GM23338 (cell line): ENCODE measurements around the gene NUB1. TPM values are rescaled to one million over a fixed set of nuclear protein-coding genes. Genes with fewer than 3 reads are reported as not detected.

Source experiments
- ATAC-seq: fragments of 200-7000 bp; cut with Tn5 transposase; 3 replicates; pipeline ENCODE4 v1.9.1; 2020
- DNase-seq: peaks from one replicate; pipeline ENCODE4 v3.0.0-alpha.2; 2015; ENCODE audit warnings: low spot score
- H2AFZ ChIP-seq: fragments of 200-600 bp; sonication (generic); 2 replicates; pipeline ENCODE4 v1.8.0; 2016; ENCODE audit warnings: antibody characterized with exemption, mild to moderate bottlenecking, moderate library complexity
- H3F3A ChIP-seq: fragments of 200-600 bp; sonication (generic); replicated peaks from 2 replicates; pipeline ENCODE4 v1.8.0; 2017; ENCODE audit warnings: antibody characterized with exemption, mixed run types, low read depth
- H3K27ac ChIP-seq: fragments of 200-600 bp; sonication (generic); 2 replicates; pipeline ENCODE4 v1.6.1; 2016; ENCODE audit warnings: low read depth
- H3K27me3 ChIP-seq: fragments of 200-600 bp; sonication (generic); 2 replicates; pipeline ENCODE4 v1.8.0; 2016; ENCODE audit warnings: mild to moderate bottlenecking, mixed run types, moderate library complexity; ENCODE audit not compliant: insufficient read depth
- H3K36me3 ChIP-seq: fragments of 200-600 bp; sonication (generic); 2 replicates; pipeline ENCODE4 v1.8.0; 2016; ENCODE audit warnings: mild to moderate bottlenecking; ENCODE audit not compliant: insufficient read depth
- H3K4me1 ChIP-seq: fragments of 200-600 bp; sonication (generic); 2 replicates; pipeline ENCODE4 v1.8.0; 2016; ENCODE audit warnings: mild to moderate bottlenecking, moderate library complexity; ENCODE audit not compliant: insufficient read depth
- H3K4me2 ChIP-seq: fragments of 200-600 bp; sonication (generic); 2 replicates; pipeline ENCODE4 v1.7.1; 2017; ENCODE audit warnings: mixed run types
- H3K4me3 ChIP-seq: fragments of 200-600 bp; sonication (generic); 2 replicates; pipeline ENCODE4 v1.6.1; 2016; ENCODE audit warnings: mixed run types
- H3K79me2 ChIP-seq: fragments of 200-600 bp; sonication (generic); replicated peaks from 2 replicates; pipeline ENCODE4 v1.8.0; 2017; ENCODE audit warnings: mild to moderate bottlenecking; ENCODE audit not compliant: insufficient read depth
- H3K9me2 ChIP-seq: fragments of 200-600 bp; sonication (generic); 2 replicates; pipeline ENCODE4 v1.8.0; 2017; ENCODE audit not compliant: insufficient read depth
- H4K20me1 ChIP-seq: fragments of 200-600 bp; sonication (generic); replicated peaks from 2 replicates; pipeline ENCODE4 v1.8.0; 2017; ENCODE audit warnings: mild to moderate bottlenecking; ENCODE audit not compliant: insufficient read depth
- H3K27ac Mint-ChIP-seq: 2 replicates; pipeline ENCODE4 v1.8.0; 2020; ENCODE audit warnings: inconsistent platforms, mild to moderate bottlenecking, moderate library complexity, mixed read lengths
- H3K27me3 Mint-ChIP-seq: 3 replicates; pipeline ENCODE4 v1.8.0; 2022; ENCODE audit warnings: low read depth, mild to moderate bottlenecking, moderate library complexity, mixed read lengths, inconsistent platforms; ENCODE audit not compliant: insufficient read depth, poor library complexity
- H3K36me3 Mint-ChIP-seq: 3 replicates; pipeline ENCODE4 v1.8.0; 2021; ENCODE audit warnings: low read depth, mild to moderate bottlenecking, inconsistent platforms, moderate library complexity, mixed read lengths
- H3K4me1 Mint-ChIP-seq: 3 replicates; pipeline ENCODE4 v1.8.0; 2020; ENCODE audit warnings: mild to moderate bottlenecking, inconsistent platforms, mixed read lengths
- H3K4me3 Mint-ChIP-seq: 3 replicates; pipeline ENCODE4 v1.8.0; 2021; ENCODE audit warnings: moderate library complexity, mild to moderate bottlenecking, inconsistent platforms, mixed read lengths
- H3K9me3 Mint-ChIP-seq: 3 replicates; pipeline ENCODE4 v1.8.0; 2020; ENCODE audit warnings: moderate library complexity, mild to moderate bottlenecking, inconsistent platforms, mixed read lengths
- CREB1 ChIP-seq: fragments of 250-450 bp; sonication (Bioruptor Pico); IDR thresholded peaks from 2 replicates; pipeline ENCODE4 v1.5.0; 2020; ENCODE audit warnings: low read depth, mild to moderate bottlenecking, moderate library complexity
- CTCF ChIP-seq, 2 experiments: fragments of 200-600 bp in 1 of 2; sonication (generic) in 1 of 2; conservative IDR thresholded peaks; 2 replicates each; pipeline versions ENCODE4 v1.5.1 to v1.6.1; 2016 to 2017; ENCODE audit warnings: antibody characterized with exemption in 2 of 2, low read depth in 2 of 2, mild to moderate bottlenecking in 2 of 2, moderate library complexity in 1 of 2
- ETS1 ChIP-seq: IDR thresholded peaks from 2 replicates; pipeline ENCODE4 v1.6.1; 2016; ENCODE audit warnings: antibody characterized with exemption
- EZH2 ChIP-seq: fragments of 200-600 bp; sonication (generic); IDR thresholded peaks from one replicate; pipeline ENCODE4 v1.8.0; 2017; ENCODE audit warnings: antibody characterized with exemption, mild to moderate bottlenecking, low read depth; ENCODE audit not compliant: unreplicated experiment
- JUNB ChIP-seq: IDR thresholded peaks from one replicate; pipeline ENCODE4 v1.6.1; 2016; ENCODE audit warnings: antibody characterized with exemption; ENCODE audit not compliant: unreplicated experiment
- NANOG ChIP-seq: IDR thresholded peaks from 2 replicates; pipeline ENCODE4 v1.6.1; 2016; ENCODE audit warnings: antibody characterized with exemption, borderline replicate concordance
- POLR2AphosphoS5 ChIP-seq: IDR thresholded peaks from 2 replicates; pipeline ENCODE4 v1.6.1; 2016; ENCODE audit warnings: antibody characterized with exemption, low read depth
- REST ChIP-seq: IDR thresholded peaks from one replicate; pipeline ENCODE4 v1.6.1; 2018; ENCODE audit warnings: antibody characterized with exemption; ENCODE audit not compliant: unreplicated experiment
- STAT1 ChIP-seq: IDR thresholded peaks from one replicate; pipeline ENCODE4 v1.6.1; 2016; ENCODE audit warnings: antibody characterized with exemption; ENCODE audit not compliant: unreplicated experiment
- ZNF114 ChIP-seq: fragments of 250-450 bp; sonication (Bioruptor Pico); IDR thresholded peaks from 2 replicates; pipeline ENCODE4 v1.5.0; 2020; ENCODE audit warnings: mild to moderate bottlenecking, moderate library complexity
- ZNF331 ChIP-seq: fragments of 250-450 bp; sonication (Bioruptor Pico); IDR thresholded peaks from 2 replicates; pipeline ENCODE4 v1.5.0; 2020; ENCODE audit warnings: low read depth, mild to moderate bottlenecking, moderate library complexity
- ZNF462 ChIP-seq: fragments of 250-450 bp; sonication (Bioruptor Pico); IDR thresholded peaks from 2 replicates; pipeline ENCODE4 v1.5.0; 2020; ENCODE audit warnings: mild to moderate bottlenecking, moderate library complexity
- polyA plus RNA-seq: library from polyadenylated mRNA; unstranded; fragments of >200 nt; fragmentation: Nextera tagmentation; extraction: Ambion mirVana; gene quantifications from 2 replicates; pipeline ENCODE4 v1.2.1, GENCODE V29; 2016
- total RNA-seq: library from RNA; depleted of rRNA; stranded (reverse); fragments of >200 nt; shearing (Covaris generic); gene quantifications from 2 replicates; pipeline ENCODE4 v1.2.3, GENCODE V29; 2014

Gene NUB1
- total and polyA plus RNA-seq, 2 experiments from 2014 or later = 31.8 to 42.3 TPM

DNA sequence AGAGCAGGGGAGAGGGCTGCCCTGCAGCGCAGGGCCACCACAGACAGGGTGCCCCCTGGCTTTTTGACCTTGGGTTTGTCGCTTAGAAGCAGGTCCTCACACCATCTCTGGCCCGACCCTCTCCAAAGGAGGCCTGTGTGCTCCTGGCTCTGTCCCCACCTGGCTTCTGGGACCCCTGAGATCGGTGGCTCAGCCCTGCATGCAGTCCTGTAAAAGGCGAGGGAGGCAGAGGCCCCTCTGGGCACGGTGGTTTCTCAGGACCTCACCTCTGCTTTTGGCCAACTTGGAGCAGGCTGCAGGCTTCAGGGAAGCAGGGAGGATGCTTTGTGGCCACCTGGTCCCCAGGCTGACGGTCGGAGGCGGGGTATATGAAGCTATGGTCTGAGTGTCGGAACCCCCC lies 46.8 kb downstream of the NUB1 start:
- peaks cover 12% of the 10 kb centered on the region for H3K4me1 Mint-ChIP-seq

More for the DNA sequence above, 46.8 kb downstream of the NUB1 start:
- ATAC-seq = no peak
- Mint-ChIP-seq H3K27me3 (peaks cover 8% of the 10 kb centered on the region), H3K9me3 (no peaks in the 10 kb centered on the region), H3K36me3 (no peaks in the 10 kb centered on the region; the same call in 2 of the 3 replicates), H3K4me3 (no peak overlapping the region), H3K27ac (no peak overlapping the region)
- no peak overlapping the region for H3K4me3 ChIP-seq
- H3K27me3 ChIP-seq = peaks cover 8% of the 10 kb centered on the region; the same call in 1 of the 2 replicates
- DNase-seq = no peak
- no peaks in the 10 kb centered on the region for H3K4me1 ChIP-seq
- H3K79me2 ChIP-seq = no peaks in the 10 kb centered on the region
- no peak overlapping the region for H3K4me2 ChIP-seq
- H4K20me1 ChIP-seq = no peaks in the 10 kb centered on the region
- H3K36me3 ChIP-seq = no peaks in the 10 kb centered on the region; the same call in 1 of the 2 replicates
- peaks cover 7% of the 10 kb centered on the region; the same call in 1 of the 2 replicates for H3F3A ChIP-seq
- no peak for TF ChIP-seq CREB1 (CRISPR knock-in tag)
- TF ChIP-seq CTCF (conservative IDR thresholded peaks at IDR 0.05; ENCODE audit: low read depth in 2 of 2) = no peak
- no peak for TF ChIP-seq JUNB
- no peak for TF ChIP-seq EZH2
- TF ChIP-seq ZNF462 (CRISPR knock-in tag) = no peak
- no peak for TF ChIP-seq STAT1
- TF ChIP-seq REST = no peak
- no peak for TF ChIP-seq ZNF114 (CRISPR knock-in tag)
- no peak for TF ChIP-seq ZNF331 (CRISPR knock-in tag)
- TF ChIP-seq ETS1 = no peak
- no peak for TF ChIP-seq NANOG
- TF ChIP-seq POLR2AphosphoS5 = no peak
- no peak overlapping the region for H3K27ac ChIP-seq
- H3K9me2 ChIP-seq = no peaks in the 10 kb centered on the region
- H2AFZ ChIP-seq = no peak overlapping the region
